H9 (cell line): ENCODE data around the gene PIAS4. TPM values are rescaled to one million over a fixed set of nuclear protein-coding genes. Genes with fewer than 3 reads are reported as not detected.
A peak's percentile ranks its signal among the peaks of the same experiment; 100 is the strongest.

Experiments
- DNase-seq: peaks from one replicate; pipeline ENCODE4 v3.0.0-alpha.2; 2017
- H2AFZ ChIP-seq: one replicate; pipeline ENCODE4 v1.6.1; 2013; ENCODE audit warnings: mild to moderate bottlenecking, low read length, control low read depth, moderate library complexity
- H2AK5ac ChIP-seq: 2 replicates; pipeline ENCODE4 v1.6.1; 2013; ENCODE audit warnings: low read length, control low read depth, mixed read lengths; ENCODE audit not compliant: insufficient read length
- H2BK120ac ChIP-seq: one replicate; pipeline ENCODE4 v1.6.1; 2013; ENCODE audit warnings: low read depth, mild to moderate bottlenecking, low read length, control low read depth, inconsistent platforms; ENCODE audit not compliant: poor library complexity, severe bottlenecking
- H2BK12ac ChIP-seq: 2 replicates; pipeline ENCODE4 v1.6.1; 2013; ENCODE audit warnings: low read length, control low read depth, mixed read lengths, low read depth; ENCODE audit not compliant: insufficient read length
- H2BK15ac ChIP-seq: 2 replicates; pipeline ENCODE4 v1.6.1; 2013; ENCODE audit warnings: low read depth, low read length, control low read depth
- H2BK20ac ChIP-seq: one replicate; pipeline ENCODE4 v1.6.1; 2013; ENCODE audit warnings: low read depth, mild to moderate bottlenecking, low read length, control low read depth, inconsistent platforms; ENCODE audit not compliant: poor library complexity, severe bottlenecking
- H2BK5ac ChIP-seq: 2 replicates; pipeline ENCODE4 v1.6.1; 2013; ENCODE audit warnings: low read length, control low read depth, mixed read lengths; ENCODE audit not compliant: insufficient read length
- H3K14ac ChIP-seq: 2 replicates; pipeline ENCODE4 v1.6.1; 2013; ENCODE audit warnings: low read length, control low read depth; ENCODE audit not compliant: insufficient read depth
- H3K18ac ChIP-seq: 2 replicates; pipeline ENCODE4 v1.6.1; 2013; ENCODE audit warnings: low read depth, mild to moderate bottlenecking, mixed read lengths, low read length, control low read depth; ENCODE audit not compliant: insufficient read length
- H3K23ac ChIP-seq: 2 replicates; pipeline ENCODE4 v1.6.1; 2013; ENCODE audit warnings: low read length, control low read depth, mixed read lengths, low read depth; ENCODE audit not compliant: insufficient read length
- H3K23me2 ChIP-seq: 2 replicates; pipeline ENCODE4 v1.6.1; 2013; ENCODE audit warnings: low read depth, mild to moderate bottlenecking, mixed read lengths, low read length, control low read depth; ENCODE audit not compliant: insufficient read length, poor library complexity, severe bottlenecking
- H3K27ac ChIP-seq: 2 replicates; pipeline ENCODE4 v1.5.1; 2013; ENCODE audit warnings: low read length, control low read depth, mixed read lengths, low read depth; ENCODE audit not compliant: insufficient read length
- H3K27me3 ChIP-seq: 2 replicates; pipeline ENCODE4 v1.6.1; 2013; ENCODE audit warnings: low read length, control low read depth, inconsistent platforms; ENCODE audit not compliant: insufficient read depth
- H3K4ac ChIP-seq: 2 replicates; pipeline ENCODE4 v1.6.1; 2013; ENCODE audit warnings: low read depth, mild to moderate bottlenecking, control low read depth, inconsistent platforms, low read length, moderate library complexity
- H3K4me1 ChIP-seq: 2 replicates; pipeline ENCODE4 v1.6.1; 2013; ENCODE audit warnings: low read length, control low read depth, inconsistent platforms; ENCODE audit not compliant: insufficient read depth
- H3K4me2 ChIP-seq: 2 replicates; pipeline ENCODE4 v1.6.1; 2013; ENCODE audit warnings: low read length, control low read depth, mixed read lengths; ENCODE audit not compliant: insufficient read length, insufficient read depth
- H3K56ac ChIP-seq: 2 replicates; pipeline ENCODE4 v1.6.1; 2013; ENCODE audit warnings: low read depth, mild to moderate bottlenecking, mixed read lengths, low read length, control low read depth; ENCODE audit not compliant: insufficient read length
- H3K79me1 ChIP-seq: 2 replicates; pipeline ENCODE4 v1.6.1; 2013; ENCODE audit warnings: low read depth, mild to moderate bottlenecking, moderate library complexity, low read length, control low read depth, inconsistent platforms; ENCODE audit not compliant: insufficient read depth, poor library complexity, severe bottlenecking
- H3K79me2 ChIP-seq: 2 replicates; pipeline ENCODE4 v1.6.1; 2013; ENCODE audit warnings: low read length, control low read depth, inconsistent platforms; ENCODE audit not compliant: insufficient read depth
- H3K9ac ChIP-seq: 2 replicates; pipeline ENCODE4 v1.6.1; 2013; ENCODE audit warnings: low read length, control low read depth, mixed read lengths; ENCODE audit not compliant: insufficient read length; ENCODE audit errors: extremely low read depth
- H3K9me3 ChIP-seq: one replicate; pipeline ENCODE4 v1.6.1; 2013; ENCODE audit warnings: low read depth, low read length, inconsistent platforms; ENCODE audit not compliant: control insufficient read depth
- H3T11ph ChIP-seq: one replicate; pipeline ENCODE4 v1.6.1; 2013; ENCODE audit warnings: mild to moderate bottlenecking, low read length, control low read depth, inconsistent platforms
- H4K20me1 ChIP-seq: one replicate; pipeline ENCODE4 v1.6.1; 2013; ENCODE audit not compliant: control insufficient read depth, insufficient read length, insufficient read depth
- H4K5ac ChIP-seq: 2 replicates; pipeline ENCODE4 v1.6.1; 2013; ENCODE audit warnings: low read depth, mild to moderate bottlenecking, mixed read lengths, low read length, control low read depth; ENCODE audit not compliant: insufficient read length
- H4K8ac ChIP-seq: replicated peaks from 2 replicates; pipeline ENCODE4 v1.6.1; 2013; ENCODE audit warnings: low read length, control low read depth, mixed read lengths, low read depth; ENCODE audit not compliant: insufficient read length
- H4K91ac ChIP-seq: 2 replicates; pipeline ENCODE4 v1.6.1; 2013; ENCODE audit warnings: low read depth, mild to moderate bottlenecking, moderate library complexity, mixed read lengths, low read length, control low read depth; ENCODE audit not compliant: insufficient read length
- H3K27ac Mint-ChIP-seq, 3 experiments: 2 replicates in 2 of 3; 3 replicates in 1 of 3; pipeline ENCODE4 v1.8.0; 2020 to 2021; ENCODE audit warnings: mixed read lengths in 3 of 3, mild to moderate bottlenecking in 1 of 3, moderate library complexity in 1 of 3
- H3K27me3 Mint-ChIP-seq: 2 replicates; pipeline ENCODE4 v1.8.0; 2021; ENCODE audit warnings: low read depth, mild to moderate bottlenecking, moderate library complexity, mixed read lengths
- H3K36me3 Mint-ChIP-seq, 3 experiments: 2 replicates in 2 of 3; 3 replicates in 1 of 3; pipeline ENCODE4 v1.8.0; 2020 to 2021; ENCODE audit warnings: low read depth in 3 of 3, mixed read lengths in 3 of 3; ENCODE audit not compliant: insufficient read depth in 1 of 3
- H3K4me1 Mint-ChIP-seq, 2 experiments: 2 replicates each; pipeline ENCODE4 v1.8.0; 2020; ENCODE audit warnings: mixed read lengths in 2 of 2
- H3K4me3 Mint-ChIP-seq, 2 experiments: 2 replicates in 1 of 2; 3 replicates in 1 of 2; pipeline ENCODE4 v1.8.0; 2020 to 2021; ENCODE audit warnings: mild to moderate bottlenecking in 2 of 2, mixed read lengths in 2 of 2, moderate library complexity in 1 of 2
- H3K9me3 Mint-ChIP-seq, 2 experiments: 2 replicates in 1 of 2; 3 replicates in 1 of 2; pipeline ENCODE4 v1.8.0; 2020; ENCODE audit warnings: mild to moderate bottlenecking in 2 of 2, mixed read lengths in 2 of 2, moderate library complexity in 1 of 2
- CTCF ChIP-seq: fragments of 200-600 bp; sonication (generic); conservative IDR thresholded peaks from 3 replicates; pipeline ENCODE4 v1.8.0; 2021; ENCODE audit warnings: antibody characterized with exemption, mild to moderate bottlenecking
- WGBS: extraction: QIAGEN DNeasy Blood & Tissue Kit; methylation state at CpG from one replicate; pipeline ENCODE4 v1.1.7; 2013; ENCODE audit warnings: missing lambda C conversion rate, low lambda C conversion rate, mixed read lengths; ENCODE audit not compliant: insufficient read length; ENCODE audit errors: extremely low coverage; 5-methylcytosine and 5-hydroxymethylcytosine counted together
- total RNA-seq: library from RNA; stranded (reverse); gene quantifications from 2 replicates; pipeline ENCODE4 v1.2.1, GENCODE V29; 2021

The PIAS4 gene
- total RNA-seq, 1 experiment from 2014 or later, result 52.0 TPM

GRCh38 chr19:4061683-4062418, 54.3 kb downstream of the PIAS4 start:
- peaks cover 3% of the 10 kb centered on the region for H4K20me1 ChIP-seq
- no peaks in the 10 kb centered on the region; the same call in 1 of the 2 replicates for H3K4me1 ChIP-seq
- no peak overlapping the region for H2BK15ac ChIP-seq
- no peak overlapping the region for H4K5ac ChIP-seq
- no peak overlapping the region; the same call in 1 of the 2 replicates for H3K14ac ChIP-seq
- peaks cover 32% of the 10 kb centered on the region; the same call in 1 of the 2 replicates for H3K79me2 ChIP-seq
- H3K56ac ChIP-seq, result no peak overlapping the region
- no peak overlapping the region for H2AK5ac ChIP-seq
- H2AFZ ChIP-seq, result no peak overlapping the region
- no peak overlapping the region for H3T11ph ChIP-seq
- peaks cover 0 to 7% (median 4%) of the 10 kb centered on the region in 3 experiments; a peak in 2 of 7 replicates for H3K36me3 Mint-ChIP-seq
- no peaks in the 10 kb centered on the region for H3K9me3 Mint-ChIP-seq
- H2BK120ac ChIP-seq, result no peak overlapping the region
- H3K9me3 ChIP-seq, result no peaks in the 10 kb centered on the region
- DNase-seq, result peak; percentile 48
- peaks cover 10% of the 10 kb centered on the region for H3K79me1 ChIP-seq
- H3K27me3 Mint-ChIP-seq, result no peaks in the 10 kb centered on the region; the same call in 1 of the 2 replicates
- H3K23me2 ChIP-seq, result peaks cover 12% of the 10 kb centered on the region
- no peak overlapping the region for H3K18ac ChIP-seq
- no peak overlapping the region for H2BK12ac ChIP-seq
- H2BK20ac ChIP-seq, result no peak overlapping the region
- no peak for TF ChIP-seq CTCF
- H2BK5ac ChIP-seq, result no peak overlapping the region
- no CpG with 5 or more reads among the region's 29 CpGs for WGBS
- no peak overlapping the region for H3K23ac ChIP-seq
- H3K4me2 ChIP-seq, result no peak overlapping the region
- no peak overlapping the region for H4K91ac ChIP-seq
- H3K27ac Mint-ChIP-seq, result peak overlapping the region in 1 of 3 experiments; percentile 40; a peak in 1 of 7 replicates
- no peak overlapping the region for H3K9ac ChIP-seq
- no peak overlapping the region for H4K8ac ChIP-seq
- H3K4me1 Mint-ChIP-seq, result peaks cover 6 to 18% of the 10 kb centered on the region in 2 experiments
- no peak overlapping the region for H3K27ac ChIP-seq
- H3K4ac ChIP-seq, result no peak overlapping the region
- no peaks in the 10 kb centered on the region for H3K27me3 ChIP-seq
- H3K4me3 Mint-ChIP-seq, result no peak overlapping the region
